Measurements from ENCODE around the gene PGAP1. TPM values are rescaled to one million over a fixed set of nuclear protein-coding genes. Genes with fewer than 3 reads are reported as not detected.

PGAP1 gene
- total and polyA plus RNA-seq, 2 donors (not counting 1 experiment from before 2014, with no cell fraction given) = 0.25 to 21.8 TPM

GRCh38 chr2:196830701-196831100 is 95.8 kb downstream of the PGAP1 start:
- POLR2A ChIA-PET = no interaction called here

GRCh38 chr2:196827356-196827755 is 99.2 kb downstream of the PGAP1 start:
- ATAC-seq (ENCODE audit: low read depth) (no peak), DNase-seq (no peak)
- Mint-ChIP-seq H3K4me1 (no peaks in the 10 kb centered on the region), H3K27ac (no peak overlapping the region), H3K27me3 (peaks cover 40% of the 10 kb centered on the region), H3K9me3 (ENCODE audit: insufficient read depth) (no peaks in the 10 kb centered on the region), H3K4me3 (no peak overlapping the region)
- no peak overlapping the region for H2AFZ ChIP-seq (ENCODE audit: insufficient read depth, low read depth, low read length, poor library complexity, severe bottlenecking)
- CTCF ChIA-PET = no interaction called here
- no CpG with 5 or more reads among the region's 2 CpGs for WGBS (ENCODE audit: insufficient coverage)
- intact Hi-C loops (cut with micrococcal nuclease) = no loop called here
- H3K4me1 ChIP-seq (ENCODE audit: control insufficient read depth in 2 of 2, insufficient read depth in 2 of 2, low read length in 2 of 2) = no peaks in the 10 kb centered on the region
- no peak overlapping the region for H3K9ac ChIP-seq (ENCODE audit: low read length)
- H3K4me3 ChIP-seq (ENCODE audit: control extremely low read depth in 1 of 5, extremely low read depth in 1 of 5, insufficient read depth in 1 of 5, low read depth in 2 of 5, low read length in 4 of 5) = no peak overlapping the region
- no peaks in the 10 kb centered on the region for H4K20me1 ChIP-seq (ENCODE audit: control insufficient read depth, insufficient read depth, low read length, poor library complexity, severe bottlenecking)
- H3K36me3 ChIP-seq (replicated peaks in 1 of 2; ENCODE audit: control extremely low read depth in 1 of 2, control insufficient read depth in 1 of 2, extremely low read depth in 1 of 2, insufficient read depth in 2 of 2, low read length in 1 of 2) = no peaks in the 10 kb centered on the region
- no peaks in the 10 kb centered on the region for H3K79me2 ChIP-seq (ENCODE audit: control insufficient read depth, insufficient read depth, low read length)
- H3K27ac ChIP-seq (ENCODE audit: low read length in 2 of 2) = no peak overlapping the region
- TF ChIP-seq CTCF (IDR thresholded peaks at IDR 0.05) (no peak), EZH2 (IDR thresholded peaks at IDR 0.05; ENCODE audit: borderline replicate concordance, insufficient read depth, low read depth, low read length, poor library complexity, severe bottlenecking) (no peak)
- H3K9me3 ChIP-seq (ENCODE audit: control extremely low read depth in 1 of 3, control insufficient read depth in 2 of 3, insufficient read depth in 1 of 3, low read length in 2 of 3) = no peaks in the 10 kb centered on the region
- no peak overlapping the region for H3K4me2 ChIP-seq (replicated peaks; ENCODE audit: low read depth, low read length, poor library complexity, severe bottlenecking)
- POLR2A ChIA-PET = no interaction called here
- peaks cover 0 to 8% (median 5%) of the 10 kb centered on the region in 4 experiments for H3K27me3 ChIP-seq (replicated peaks in 1 of 4; ENCODE audit: control extremely low read depth in 1 of 4, control insufficient read depth in 3 of 4, insufficient read depth in 4 of 4, low read length in 3 of 4)

More at GRCh38 chr2:196830701-196831100, 95.8 kb downstream of the PGAP1 start:
- intact Hi-C loops (cut with micrococcal nuclease) = no loop called here
- H2AFZ ChIP-seq (ENCODE audit: insufficient read depth, low read depth, low read length, poor library complexity, severe bottlenecking) = no peak overlapping the region
- ATAC-seq (ENCODE audit: low read depth) = no peak
- no peaks in the 10 kb centered on the region for H3K36me3 ChIP-seq (replicated peaks in 1 of 2; ENCODE audit: control extremely low read depth in 1 of 2, control insufficient read depth in 1 of 2, extremely low read depth in 1 of 2, insufficient read depth in 2 of 2, low read length in 1 of 2)
- H3K4me3 ChIP-seq (ENCODE audit: control extremely low read depth in 1 of 5, extremely low read depth in 1 of 5, insufficient read depth in 1 of 5, low read depth in 2 of 5, low read length in 4 of 5) = no peak overlapping the region
- Mint-ChIP-seq H3K4me1 (no peaks in the 10 kb centered on the region), H3K4me3 (no peak overlapping the region), H3K27ac (no peak overlapping the region), H3K9me3 (ENCODE audit: insufficient read depth) (no peaks in the 10 kb centered on the region), H3K27me3 (peaks cover 12% of the 10 kb centered on the region)
- no peaks in the 10 kb centered on the region for H3K79me2 ChIP-seq (ENCODE audit: control insufficient read depth, insufficient read depth, low read length)
- CTCF ChIA-PET = no interaction called here
- no peaks in the 10 kb centered on the region for H3K9me3 ChIP-seq (ENCODE audit: control extremely low read depth in 1 of 3, control insufficient read depth in 2 of 3, insufficient read depth in 1 of 3, low read length in 2 of 3)
- DNase-seq = no peak
- H3K4me1 ChIP-seq (ENCODE audit: control insufficient read depth in 2 of 2, insufficient read depth in 2 of 2, low read length in 2 of 2) = no peaks in the 10 kb centered on the region
- H3K27me3 ChIP-seq (replicated peaks in 1 of 4; ENCODE audit: control extremely low read depth in 1 of 4, control insufficient read depth in 3 of 4, insufficient read depth in 4 of 4, low read length in 3 of 4) = peaks cover 0 to under 1% (median under 1%) of the 10 kb centered on the region in 4 experiments
- no peak overlapping the region for H3K27ac ChIP-seq (ENCODE audit: low read length in 2 of 2)
- no peak overlapping the region for H3K9ac ChIP-seq (ENCODE audit: low read length)
- WGBS (ENCODE audit: insufficient coverage) = no CpG with 5 or more reads among the region's 1 CpG
- no peak overlapping the region for H3K4me2 ChIP-seq (replicated peaks; ENCODE audit: low read depth, low read length, poor library complexity, severe bottlenecking)
- TF ChIP-seq CTCF (IDR thresholded peaks at IDR 0.05) = no peak
- TF ChIP-seq EZH2 (IDR thresholded peaks at IDR 0.05; ENCODE audit: borderline replicate concordance, insufficient read depth, low read depth, low read length, poor library complexity, severe bottlenecking) = no peak
- no peaks in the 10 kb centered on the region for H4K20me1 ChIP-seq (ENCODE audit: control insufficient read depth, insufficient read depth, low read length, poor library complexity, severe bottlenecking)
